Activated CD4-positive, CD25-positive, alpha-beta regulatory T cell treated with anti-CD3 and anti-CD28 coated beads, Interleukin-2, amount 50 U/mL, for 16 hours (primary cell): ENCODE measurements around the gene CD6.
A peak's percentile ranks its signal among the peaks of the same experiment; 100 is the strongest.
"Not testable (repeated sequence)": the region's sequence is repeated elsewhere in the genome, so short reads cannot be mapped to it uniquely, and the experiment has no call there.

Experiments
- DNase-seq: peaks from one replicate; pipeline ENCODE4 v3.0.0-alpha.2; 2020; ENCODE audit warnings: low read depth, low spot score

Gene CD6

GRCh38 chr11:60953781-60954180 lies 17.7 kb upstream of the CD6 start:
- no peak for DNase-seq

- no peak for DNase-seq
Measured at GRCh38 chr11:60954421-60954820, 17.1 kb upstream of the CD6 start.

GRCh38 chr11:60955571-60955970 lies 15.9 kb upstream of the CD6 start:
- no peak for DNase-seq

- no peak for DNase-seq
Measured at GRCh38 chr11:60957188-60957587, 14.3 kb upstream of the CD6 start.

GRCh38 chr11:60959431-60959830 lies 12.0 kb upstream of the CD6 start:
- no peak for DNase-seq

GRCh38 chr11:60960405-60960804 lies 11.1 kb upstream of the CD6 start:
- DNase-seq: no peak

- DNase-seq: no peak
Measured at GRCh38 chr11:60964801-60965200, 6.7 kb upstream of the CD6 start.

GRCh38 chr11:60966890-60967289 lies 4.6 kb upstream of the CD6 start:
- no peak for DNase-seq

GRCh38 chr11:60968223-60968622 lies 3.3 kb upstream of the CD6 start:
- DNase-seq: no peak

GRCh38 chr11:60970369-60970774 lies 1.1 kb upstream of the CD6 start:
- DNase-seq: peak; percentile 63

GRCh38 chr11:60970890-60971289 lies 590 bp upstream of the CD6 start:
- no peak for DNase-seq

GRCh38 chr11:60972182-60973030 lies 926 bp downstream of the CD6 start:
- DNase-seq: no peak

GRCh38 chr11:60973699-60974098 lies 2.2 kb downstream of the CD6 start:
- DNase-seq: no peak

GRCh38 chr11:60974316-60974715 lies 2.8 kb downstream of the CD6 start:
- DNase-seq: not testable (repeated sequence)

GRCh38 chr11:60974726-60975125 lies 3.2 kb downstream of the CD6 start:
- no peak for DNase-seq

- no peak for DNase-seq
Measured at GRCh38 chr11:60977224-60977623, 5.7 kb downstream of the CD6 start.

- no peak for DNase-seq
Measured at GRCh38 chr11:60977836-60978235, 6.4 kb downstream of the CD6 start.

GRCh38 chr11:60978546-60979380 lies 7.3 kb downstream of the CD6 start:
- no peak for DNase-seq

- DNase-seq: no peak
Measured at GRCh38 chr11:60981515-60981914, 10.0 kb downstream of the CD6 start.

GRCh38 chr11:60982184-60982583 lies 10.7 kb downstream of the CD6 start:
- no peak for DNase-seq

GRCh38 chr11:60984149-60984548 lies 12.7 kb downstream of the CD6 start:
- DNase-seq: no peak

- DNase-seq: no peak
Measured at GRCh38 chr11:60984636-60985035, 13.2 kb downstream of the CD6 start.

GRCh38 chr11:60985501-60985900 lies 14.0 kb downstream of the CD6 start:
- no peak for DNase-seq
